ENCODE results near the gene CCSER1.

CCSER1 gene

DNA sequence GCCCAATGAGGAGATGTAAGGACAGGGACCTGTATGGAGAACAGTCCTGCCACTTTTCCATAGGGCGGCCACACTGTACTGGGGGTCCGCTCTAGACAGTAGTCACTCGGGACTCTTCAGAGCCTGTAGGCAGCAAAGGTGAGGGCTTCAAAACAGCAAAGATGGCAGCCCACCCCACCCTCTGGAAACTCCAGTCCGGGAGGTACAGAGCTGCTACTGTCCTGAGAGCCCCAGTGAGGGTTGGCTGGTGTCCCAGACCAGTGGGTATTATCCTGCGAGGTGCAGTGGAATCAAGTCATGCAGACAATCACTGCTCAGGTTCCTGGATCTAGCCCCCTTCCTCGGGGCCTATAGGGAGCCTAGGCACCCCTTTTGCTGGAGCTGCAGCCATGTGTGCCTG is 1392.0 kb downstream of the CCSER1 start:
- Histone ChIP-seq H3K27ac (ENCODE audit: low read length) (no peak overlapping the region), H3K9me3 (ENCODE audit: insufficient read depth, low read length, severe bottlenecking) (no peaks in the 10 kb centered on the region), H3K4me2 (ENCODE audit: insufficient read depth, low read length) (no peak overlapping the region), H3K79me2 (ENCODE audit: insufficient read depth, low read length) (no peaks in the 10 kb centered on the region), H2AFZ (ENCODE audit: low read depth, low read length) (no peak overlapping the region), H3K4me1 (ENCODE audit: insufficient read depth, low read length) (no peaks in the 10 kb centered on the region), H4K20me1 (ENCODE audit: insufficient read depth, low read length) (no peaks in the 10 kb centered on the region), H3K4me3 (ENCODE audit: low read depth in 1 of 2, low read length in 2 of 2) (no peak overlapping the region), H3K27me3 (ENCODE audit: insufficient read depth, low read length, poor library complexity) (no peaks in the 10 kb centered on the region), H3K36me3 (ENCODE audit: insufficient read depth, low read length) (no peaks in the 10 kb centered on the region), H3K9ac (ENCODE audit: low read depth, low read length) (no peak overlapping the region)
- DNase-seq (no peak), ATAC-seq (ENCODE audit: insufficient read depth, low read depth) (no peak)
- no peak for TF ChIP-seq EZH2 (IDR thresholded peaks at IDR 0.05; ENCODE audit: borderline replicate concordance, low read depth, low read length, severe bottlenecking)
- TF ChIP-seq, protein P1, sequence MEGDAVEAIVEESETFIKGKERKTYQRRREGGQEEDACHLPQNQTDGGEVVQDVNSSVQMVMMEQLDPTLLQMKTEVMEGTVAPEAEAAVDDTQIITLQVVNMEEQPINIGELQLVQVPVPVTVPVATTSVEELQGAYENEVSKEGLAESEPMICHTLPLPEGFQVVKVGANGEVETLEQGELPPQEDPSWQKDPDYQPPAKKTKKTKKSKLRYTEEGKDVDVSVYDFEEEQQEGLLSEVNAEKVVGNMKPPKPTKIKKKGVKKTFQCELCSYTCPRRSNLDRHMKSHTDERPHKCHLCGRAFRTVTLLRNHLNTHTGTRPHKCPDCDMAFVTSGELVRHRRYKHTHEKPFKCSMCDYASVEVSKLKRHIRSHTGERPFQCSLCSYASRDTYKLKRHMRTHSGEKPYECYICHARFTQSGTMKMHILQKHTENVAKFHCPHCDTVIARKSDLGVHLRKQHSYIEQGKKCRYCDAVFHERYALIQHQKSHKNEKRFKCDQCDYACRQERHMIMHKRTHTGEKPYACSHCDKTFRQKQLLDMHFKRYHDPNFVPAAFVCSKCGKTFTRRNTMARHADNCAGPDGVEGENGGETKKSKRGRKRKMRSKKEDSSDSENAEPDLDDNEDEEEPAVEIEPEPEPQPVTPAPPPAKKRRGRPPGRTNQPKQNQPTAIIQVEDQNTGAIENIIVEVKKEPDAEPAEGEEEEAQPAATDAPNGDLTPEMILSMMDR (IDR thresholded peaks at IDR 0.05; ENCODE audit: borderline replicate concordance, extremely low read depth, low read length, poor library complexity, severe bottlenecking), result no peak

DNA sequence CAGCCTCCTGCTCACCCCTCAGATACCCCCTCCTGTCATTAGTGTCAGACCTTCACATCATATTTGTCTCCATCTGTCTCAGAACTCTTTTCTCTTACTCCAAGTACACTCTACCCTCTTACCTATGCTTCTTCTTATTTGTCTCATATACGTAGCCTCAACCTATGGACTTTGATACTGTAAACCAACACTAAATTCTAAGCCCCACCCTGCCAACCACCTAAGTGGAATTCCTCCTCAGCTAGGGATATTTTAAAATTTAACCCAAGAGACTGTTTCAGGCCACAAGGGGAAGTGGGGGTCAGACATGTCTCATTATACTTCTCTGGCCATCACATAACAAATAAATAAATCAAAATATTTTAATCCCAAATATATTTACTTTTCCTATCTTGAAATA is 1398.4 kb downstream of the CCSER1 start:
- Histone ChIP-seq H3K9me3 (ENCODE audit: insufficient read depth, low read length, severe bottlenecking) (no peaks in the 10 kb centered on the region), H2AFZ (ENCODE audit: low read depth, low read length) (no peak overlapping the region), H4K20me1 (ENCODE audit: insufficient read depth, low read length) (no peaks in the 10 kb centered on the region), H3K27me3 (ENCODE audit: insufficient read depth, low read length, poor library complexity) (no peaks in the 10 kb centered on the region), H3K27ac (ENCODE audit: low read length) (no peak overlapping the region), H3K9ac (ENCODE audit: low read depth, low read length) (no peak overlapping the region), H3K36me3 (ENCODE audit: insufficient read depth, low read length) (no peaks in the 10 kb centered on the region), H3K4me1 (ENCODE audit: insufficient read depth, low read length) (no peaks in the 10 kb centered on the region), H3K79me2 (ENCODE audit: insufficient read depth, low read length) (no peaks in the 10 kb centered on the region), H3K4me3 (ENCODE audit: low read depth in 1 of 2, low read length in 2 of 2) (no peak overlapping the region), H3K4me2 (ENCODE audit: insufficient read depth, low read length) (no peak overlapping the region)
- TF ChIP-seq, protein P1 (IDR thresholded peaks at IDR 0.05; ENCODE audit: borderline replicate concordance, extremely low read depth, low read length, poor library complexity, severe bottlenecking), result no peak
- TF ChIP-seq EZH2 (IDR thresholded peaks at IDR 0.05; ENCODE audit: borderline replicate concordance, low read depth, low read length, severe bottlenecking), result no peak
- no peak for ATAC-seq (ENCODE audit: insufficient read depth, low read depth)
- DNase-seq, result no peak

DNA sequence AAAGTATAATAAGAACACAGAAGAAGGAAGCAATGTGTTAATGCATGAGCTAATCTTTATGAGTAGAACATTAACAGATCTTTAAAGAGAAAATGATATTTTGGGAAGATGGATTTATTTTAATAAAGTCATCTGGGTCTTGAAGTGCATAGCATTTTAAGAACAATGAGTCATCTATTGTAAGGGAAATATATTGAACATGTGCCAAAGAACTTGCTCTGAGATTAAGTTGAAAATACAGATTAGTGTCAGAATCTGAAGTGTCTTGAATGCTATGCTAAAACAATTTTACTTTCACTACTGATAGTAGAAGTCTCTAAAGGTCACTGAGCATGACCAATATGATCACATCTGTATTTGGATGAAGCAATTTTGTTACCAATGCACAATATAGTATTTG is 1399.9 kb downstream of the CCSER1 start:
- no peak overlapping the region for H3K9ac ChIP-seq (ENCODE audit: low read depth, low read length)
- no peak overlapping the region for H3K27ac ChIP-seq (ENCODE audit: low read length)
- H3K79me2 ChIP-seq (ENCODE audit: insufficient read depth, low read length), result no peaks in the 10 kb centered on the region
- H3K9me3 ChIP-seq (ENCODE audit: insufficient read depth, low read length, severe bottlenecking), result no peaks in the 10 kb centered on the region
- DNase-seq (no peak), ATAC-seq (ENCODE audit: insufficient read depth, low read depth) (no peak)
- no peaks in the 10 kb centered on the region for H3K4me1 ChIP-seq (ENCODE audit: insufficient read depth, low read length)
- H2AFZ ChIP-seq (ENCODE audit: low read depth, low read length), result no peak overlapping the region
- no peaks in the 10 kb centered on the region for H3K27me3 ChIP-seq (ENCODE audit: insufficient read depth, low read length, poor library complexity)
- H3K36me3 ChIP-seq (ENCODE audit: insufficient read depth, low read length), result no peaks in the 10 kb centered on the region
- TF ChIP-seq, protein P1 (IDR thresholded peaks at IDR 0.05; ENCODE audit: borderline replicate concordance, extremely low read depth, low read length, poor library complexity, severe bottlenecking), result no peak
- no peak for TF ChIP-seq EZH2 (IDR thresholded peaks at IDR 0.05; ENCODE audit: borderline replicate concordance, low read depth, low read length, severe bottlenecking)
- no peak overlapping the region for H3K4me3 ChIP-seq (ENCODE audit: low read depth in 1 of 2, low read length in 2 of 2)
- no peaks in the 10 kb centered on the region for H4K20me1 ChIP-seq (ENCODE audit: insufficient read depth, low read length)
- no peak overlapping the region for H3K4me2 ChIP-seq (ENCODE audit: insufficient read depth, low read length)

DNA sequence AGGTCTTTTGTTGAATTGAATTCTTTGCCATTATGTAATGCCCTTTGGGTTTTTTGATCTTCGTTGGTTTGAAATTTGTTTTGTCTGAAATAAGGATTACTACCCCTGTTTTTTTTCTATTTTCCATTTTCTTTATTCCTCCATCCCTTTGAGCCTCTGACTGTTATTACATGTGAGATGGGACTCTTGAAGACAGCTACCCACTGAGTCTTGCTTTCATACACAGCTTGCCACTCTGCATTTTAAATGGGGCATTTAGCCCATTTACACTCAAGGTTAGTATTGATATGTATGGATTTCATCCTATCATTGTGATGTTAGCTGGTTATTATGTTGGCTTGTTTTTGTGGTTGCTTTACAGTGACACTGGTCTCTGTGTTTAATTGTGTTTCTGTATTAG is 1440.4 kb downstream of the CCSER1 start:
- no peaks in the 10 kb centered on the region for H4K20me1 ChIP-seq (ENCODE audit: insufficient read depth, low read length)
- no peaks in the 10 kb centered on the region for H3K9me3 ChIP-seq (ENCODE audit: insufficient read depth, low read length, severe bottlenecking)
- no peak for TF ChIP-seq EZH2 (IDR thresholded peaks at IDR 0.05; ENCODE audit: borderline replicate concordance, low read depth, low read length, severe bottlenecking)
- TF ChIP-seq, protein P1 (IDR thresholded peaks at IDR 0.05; ENCODE audit: borderline replicate concordance, extremely low read depth, low read length, poor library complexity, severe bottlenecking), result no peak
- H3K4me3 ChIP-seq (ENCODE audit: low read depth in 1 of 2, low read length in 2 of 2), result no peak overlapping the region
- H3K4me1 ChIP-seq (ENCODE audit: insufficient read depth, low read length), result no peaks in the 10 kb centered on the region
- no peak overlapping the region for H2AFZ ChIP-seq (ENCODE audit: low read depth, low read length)
- ATAC-seq (ENCODE audit: insufficient read depth, low read depth), result no peak
- H3K9ac ChIP-seq (ENCODE audit: low read depth, low read length), result no peak overlapping the region
- no peak overlapping the region for H3K27ac ChIP-seq (ENCODE audit: low read length)
- no peak for DNase-seq
- no peaks in the 10 kb centered on the region for H3K79me2 ChIP-seq (ENCODE audit: insufficient read depth, low read length)
- H3K4me2 ChIP-seq (ENCODE audit: insufficient read depth, low read length), result no peak overlapping the region
- H3K27me3 ChIP-seq (ENCODE audit: insufficient read depth, low read length, poor library complexity), result no peaks in the 10 kb centered on the region
- no peaks in the 10 kb centered on the region for H3K36me3 ChIP-seq (ENCODE audit: insufficient read depth, low read length)
